ENCODE measurements around the gene LANCL2. TPM values are rescaled to one million over a fixed set of nuclear protein-coding genes. Genes with fewer than 3 reads are reported as not detected.

Gene LANCL2
- polyA plus RNA-seq, 3 donors = 6.4 to 11.8 (median 8.3) TPM

- Mint-ChIP-seq H3K27ac (no peak overlapping the region), H3K4me3 (no peak overlapping the region), H3K4me1 (no peaks in the 10 kb centered on the region), H3K36me3 (no peaks in the 10 kb centered on the region), H3K9me3 (peaks cover 0 to 5% (median 0%) of the 10 kb centered on the region in 7 donors), H3K27me3 (ENCODE audit: low read depth in 3 of 3) (peaks cover 1 to 7% (median 3%) of the 10 kb centered on the region in 3 donors)
- H3K4me1 ChIP-seq (ENCODE audit: control insufficient read depth in 1 of 2, insufficient read depth in 2 of 2, low read length in 2 of 2) = no peaks in the 10 kb centered on the region
- no peaks in the 10 kb centered on the region for H3K27me3 ChIP-seq (ENCODE audit: control insufficient read depth in 2 of 2, insufficient read depth in 2 of 2, low read length in 2 of 2)
- H3K4me2 ChIP-seq (replicated peaks; ENCODE audit: extremely low read depth, low read length, poor library complexity, severe bottlenecking) = no peak overlapping the region
- intact Hi-C loops (cut with micrococcal nuclease) = no loop called here
- no peaks in the 10 kb centered on the region for H3K79me2 ChIP-seq (ENCODE audit: insufficient read depth, low read length)
- H3K4me3 ChIP-seq (replicated peaks in 1 of 3; ENCODE audit: low read depth in 2 of 3, low read length in 3 of 3) = no peak overlapping the region
- H3K9me3 ChIP-seq (replicated peaks in 1 of 2; ENCODE audit: control insufficient read depth in 1 of 2, insufficient read depth in 1 of 2, low read length in 2 of 2) = no peaks in the 10 kb centered on the region
- H3K36me3 ChIP-seq (replicated peaks in 1 of 2; ENCODE audit: control insufficient read depth in 1 of 2, insufficient read depth in 2 of 2, low read length in 2 of 2) = no peaks in the 10 kb centered on the region
- WGBS (ENCODE audit: insufficient coverage) = 87% methylated on average over 10 of the region's 10 CpGs
- no peak overlapping the region for H3K27ac ChIP-seq (ENCODE audit: low read depth in 1 of 2, low read length in 2 of 2)
- no peak overlapping the region for H3K9ac ChIP-seq (ENCODE audit: insufficient read depth, low read length, poor library complexity, severe bottlenecking)
- H4K20me1 ChIP-seq (ENCODE audit: insufficient read depth, low read length) = no peaks in the 10 kb centered on the region
- TF ChIP-seq, protein P1, sequence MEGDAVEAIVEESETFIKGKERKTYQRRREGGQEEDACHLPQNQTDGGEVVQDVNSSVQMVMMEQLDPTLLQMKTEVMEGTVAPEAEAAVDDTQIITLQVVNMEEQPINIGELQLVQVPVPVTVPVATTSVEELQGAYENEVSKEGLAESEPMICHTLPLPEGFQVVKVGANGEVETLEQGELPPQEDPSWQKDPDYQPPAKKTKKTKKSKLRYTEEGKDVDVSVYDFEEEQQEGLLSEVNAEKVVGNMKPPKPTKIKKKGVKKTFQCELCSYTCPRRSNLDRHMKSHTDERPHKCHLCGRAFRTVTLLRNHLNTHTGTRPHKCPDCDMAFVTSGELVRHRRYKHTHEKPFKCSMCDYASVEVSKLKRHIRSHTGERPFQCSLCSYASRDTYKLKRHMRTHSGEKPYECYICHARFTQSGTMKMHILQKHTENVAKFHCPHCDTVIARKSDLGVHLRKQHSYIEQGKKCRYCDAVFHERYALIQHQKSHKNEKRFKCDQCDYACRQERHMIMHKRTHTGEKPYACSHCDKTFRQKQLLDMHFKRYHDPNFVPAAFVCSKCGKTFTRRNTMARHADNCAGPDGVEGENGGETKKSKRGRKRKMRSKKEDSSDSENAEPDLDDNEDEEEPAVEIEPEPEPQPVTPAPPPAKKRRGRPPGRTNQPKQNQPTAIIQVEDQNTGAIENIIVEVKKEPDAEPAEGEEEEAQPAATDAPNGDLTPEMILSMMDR (IDR thresholded peaks at IDR 0.05) = no peak
- no peak overlapping the region for H2AFZ ChIP-seq (ENCODE audit: insufficient read depth, low read depth, low read length, poor library complexity, severe bottlenecking)
- DNase-seq = no peak
These were observed 74.5 kb downstream of the LANCL2 start for GRCh38 chr7:55439627-55440026.

GRCh38 chr7:55440040-55440690 is 75.0 kb downstream of the LANCL2 start:
- Histone ChIP-seq H3K4me2 (replicated peaks; ENCODE audit: extremely low read depth, low read length, poor library complexity, severe bottlenecking) (no peak overlapping the region), H2AFZ (ENCODE audit: insufficient read depth, low read depth, low read length, poor library complexity, severe bottlenecking) (no peak overlapping the region), H4K20me1 (ENCODE audit: insufficient read depth, low read length) (no peaks in the 10 kb centered on the region), H3K9ac (ENCODE audit: insufficient read depth, low read length, poor library complexity, severe bottlenecking) (no peak overlapping the region), H3K36me3 (replicated peaks in 1 of 2; ENCODE audit: control insufficient read depth in 1 of 2, insufficient read depth in 2 of 2, low read length in 2 of 2) (no peaks in the 10 kb centered on the region), H3K79me2 (ENCODE audit: insufficient read depth, low read length) (no peaks in the 10 kb centered on the region), H3K27me3 (ENCODE audit: control insufficient read depth in 2 of 2, insufficient read depth in 2 of 2, low read length in 2 of 2) (no peaks in the 10 kb centered on the region), H3K27ac (ENCODE audit: low read depth in 1 of 2, low read length in 2 of 2) (no peak overlapping the region), H3K9me3 (replicated peaks in 1 of 2; ENCODE audit: control insufficient read depth in 1 of 2, insufficient read depth in 1 of 2, low read length in 2 of 2) (peaks cover 0 to 1% of the 10 kb centered on the region in 2 donors), H3K4me1 (ENCODE audit: control insufficient read depth in 1 of 2, insufficient read depth in 2 of 2, low read length in 2 of 2) (no peaks in the 10 kb centered on the region), H3K4me3 (replicated peaks in 1 of 3; ENCODE audit: low read depth in 2 of 3, low read length in 3 of 3) (no peak overlapping the region)
- no peak overlapping the region for H3K4me3 Mint-ChIP-seq
- H3K4me1 Mint-ChIP-seq = no peaks in the 10 kb centered on the region
- H3K9me3 Mint-ChIP-seq = peaks cover 0 to 5% (median 3%) of the 10 kb centered on the region in 7 donors
- no peak for DNase-seq
- peaks cover 1 to 7% (median 3%) of the 10 kb centered on the region in 3 donors for H3K27me3 Mint-ChIP-seq (ENCODE audit: low read depth in 3 of 3)
- TF ChIP-seq, protein P1 (IDR thresholded peaks at IDR 0.05) = no peak
- intact Hi-C loops (cut with micrococcal nuclease) = no loop called here
- no peaks in the 10 kb centered on the region for H3K36me3 Mint-ChIP-seq
- peak overlapping the region in 1 of 7 donors; percentile 5 for H3K27ac Mint-ChIP-seq
- WGBS (ENCODE audit: insufficient coverage) = 72% methylated on average over 13 of the region's 13 CpGs

All from CD14-positive monocyte (primary cell).